ENCODE results near the gene TBKBP1.

GRCh38 chr17:47704116-47704515 lies 10.2 kb downstream of the TBKBP1 start:
- TF ChIP-seq CTCF (IDR thresholded peaks at IDR 0.05), result no peak
- TF ChIP-seq POLR2A (IDR thresholded peaks at IDR 0.05), result no peak

Measured in esophagus squamous epithelium (tissue), 4 donors.